Adipose tissue (tissue), 3 donors: Measurements from ENCODE around the gene ASB17. TPM values are rescaled to one million over a fixed set of nuclear protein-coding genes. Genes with fewer than 3 reads are reported as not detected.

Source experiments
- H3K27ac ChIP-seq: one replicate; pipeline ENCODE4 v1.5.1; 2013; ENCODE audit warnings: low read depth, low read length
- WGBS, 3 donors: extraction: QIAGEN DNeasy Blood & Tissue Kit; methylation state at CpG; one replicate each; pipeline ENCODE4 v1.1.7; 2013; 5-methylcytosine and 5-hydroxymethylcytosine counted together
- polyA plus RNA-seq, 3 donors: library from polyadenylated mRNA; stranded (reverse); fragments of 200-250 nt; gene quantifications; one replicate each; pipeline ENCODE4 v1.2.3, GENCODE V29; 2013
- donor health status: healthy with polysubstance abuse.
- donor health status: Bipolar disorder and iron deficiency.
- donor health status: healthy.

The ASB17 gene
- polyA plus RNA-seq, 3 donors = not detected

DNA sequence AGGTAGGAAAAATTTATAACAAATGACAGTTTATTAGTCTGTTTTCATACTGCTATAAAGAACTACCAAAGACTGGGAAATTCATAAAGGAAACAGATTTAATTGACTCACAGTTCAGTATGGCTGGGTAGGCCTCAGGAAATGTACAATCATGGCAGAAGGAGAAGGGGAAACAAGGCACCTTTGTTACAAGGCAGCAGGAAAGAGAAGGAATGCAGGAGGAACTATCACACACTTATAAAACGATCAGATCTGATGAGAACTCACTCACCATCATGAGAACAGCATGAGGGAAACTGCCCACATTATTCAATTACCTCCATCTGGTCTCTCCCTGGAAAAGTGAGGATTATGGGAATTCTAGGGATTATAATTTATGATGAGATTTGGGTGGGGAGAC is 61.3 kb downstream of the ASB17 start:
- no peak overlapping the region for H3K27ac ChIP-seq
- WGBS, 3 donors = 31 to 73% (median 66%) methylated on average over 1 of the region's 1 CpG

Other genes with a start within 250 kb of the ASB17 start
- 10 to 100 TPM; 24.5 to 64.9 (median 40.7) TPM for gene ACADM, start 207.7 kb downstream of the ASB17 start, polyA plus RNA-seq
- gene RABGGTB, start 146.1 kb downstream of the ASB17 start, polyA plus RNA-seq = 10 to 100 TPM; 62.1 to 80.3 (median 66.9) TPM
- under 1 TPM; 0.06 to 0.11 (median 0.10) TPM for gene MSH4, start 135.5 kb downstream of the ASB17 start, polyA plus RNA-seq
- gene ST6GALNAC3, start 142.3 kb upstream of the ASB17 start, polyA plus RNA-seq = 1 to 10 TPM; 1.1 to 8.8 (median 3.3) TPM